Neural progenitor cell (in vitro differentiated cells): ENCODE measurements around the gene RAB1A. TPM values are rescaled to one million over a fixed set of nuclear protein-coding genes. Genes with fewer than 3 reads are reported as not detected.
A peak's percentile ranks its signal among the peaks of the same experiment; 100 is the strongest.

Experiments used
- DNase-seq: peaks from one replicate; pipeline ENCODE4 v3.0.0-alpha.2; 2016; ENCODE audit warnings: low spot score
- H2AFZ ChIP-seq: fragments of 200-600 bp; sonication (generic); replicated peaks from 2 replicates; pipeline ENCODE4 v1.6.1; 2016; ENCODE audit warnings: antibody characterized with exemption
- H3F3A ChIP-seq: fragments of 200-600 bp; sonication (generic); 2 replicates; pipeline ENCODE4 v1.6.1; 2016; ENCODE audit warnings: antibody characterized with exemption, low read depth
- H3K27ac ChIP-seq: fragments of 200-600 bp; sonication (generic); 2 replicates; pipeline ENCODE4 v1.5.1; 2016; ENCODE audit warnings: mild to moderate bottlenecking
- H3K27me3 ChIP-seq: fragments of 200-600 bp; sonication (generic); 2 replicates; pipeline ENCODE4 v1.6.1; 2016; ENCODE audit warnings: mild to moderate bottlenecking, moderate library complexity
- H3K36me3 ChIP-seq: fragments of 200-600 bp; sonication (generic); 2 replicates; pipeline ENCODE4 v1.5.1; 2016
- H3K4me1 ChIP-seq: fragments of 200-600 bp; sonication (generic); 2 replicates; pipeline ENCODE4 v1.6.1; 2016; ENCODE audit warnings: mixed run types
- H3K4me2 ChIP-seq: fragments of 200-600 bp; sonication (generic); 2 replicates; pipeline ENCODE4 v1.6.1; 2016
- H3K4me3 ChIP-seq: fragments of 200-600 bp; sonication (generic); 2 replicates; pipeline ENCODE4 v1.5.1; 2016
- H3K79me2 ChIP-seq: fragments of 200-600 bp; sonication (generic); 2 replicates; pipeline ENCODE4 v1.6.1; 2016; ENCODE audit warnings: low read depth
- H3K9ac ChIP-seq: fragments of 200-600 bp; sonication (generic); 2 replicates; pipeline ENCODE4 v1.6.1; 2016
- H3K9me3 ChIP-seq: fragments of 200-600 bp; sonication (generic); 2 replicates; pipeline ENCODE4 v1.5.1; 2016; ENCODE audit warnings: low read depth
- H4K20me1 ChIP-seq: fragments of 200-600 bp; sonication (generic); 2 replicates; pipeline ENCODE4 v1.6.1; 2016; ENCODE audit warnings: low read depth
- H3K27ac Mint-ChIP-seq: 3 replicates; pipeline ENCODE4 v1.8.0; 2021; ENCODE audit warnings: mixed read lengths
- H3K27me3 Mint-ChIP-seq: 2 replicates; pipeline ENCODE4 v1.8.0; 2022; ENCODE audit warnings: low read depth, mild to moderate bottlenecking, inconsistent platforms, moderate library complexity, mixed read lengths; ENCODE audit not compliant: insufficient read depth
- H3K36me3 Mint-ChIP-seq: 3 replicates; pipeline ENCODE4 v1.8.0; 2021; ENCODE audit warnings: mixed read lengths
- H3K4me1 Mint-ChIP-seq: 3 replicates; pipeline ENCODE4 v1.8.0; 2021; ENCODE audit warnings: mixed read lengths
- H3K4me3 Mint-ChIP-seq: 3 replicates; pipeline ENCODE4 v1.8.0; 2021; ENCODE audit warnings: mild to moderate bottlenecking, moderate library complexity, mixed read lengths
- H3K9me3 Mint-ChIP-seq: 3 replicates; pipeline ENCODE4 v1.8.0; 2020; ENCODE audit warnings: mixed read lengths
- EZH2 ChIP-seq: fragments of 200-600 bp; sonication (generic); IDR thresholded peaks from 2 replicates; pipeline ENCODE4 v1.6.1; 2017; ENCODE audit warnings: antibody characterized with exemption, mild to moderate bottlenecking, moderate library complexity
- EZH2phosphoT487 ChIP-seq: fragments of 200-600 bp; sonication (generic); IDR thresholded peaks from 2 replicates; pipeline ENCODE4 v1.6.1; 2017; ENCODE audit warnings: antibody characterized with exemption
- total RNA-seq: library from RNA; depleted of rRNA; stranded (reverse); fragments of >200 nt; gene quantifications from 2 replicates; pipeline ENCODE4 v1.2.3, GENCODE V29; 2015; ENCODE audit warnings: low replicate concordance
- TF ChIP-seq, protein P1 (sequence below): fragments of 200-600 bp; sonication (generic); IDR thresholded peaks from 2 replicates; pipeline ENCODE4 v1.5.1; 2017; ENCODE audit warnings: antibody characterized with exemption, mild to moderate bottlenecking

The RAB1A gene
- total RNA-seq, 1 donor from 2014 or later = 100 TPM

GRCh38 chr2:65076345-65076710, 53.6 kb downstream of the RAB1A start:
- H3K4me1 ChIP-seq = no peaks in the 10 kb centered on the region
- H3K4me3 ChIP-seq = no peak overlapping the region
- no peak overlapping the region for H3K4me2 ChIP-seq
- H3K36me3 ChIP-seq = peaks cover 5% of the 10 kb centered on the region
- H3K27me3 ChIP-seq = no peaks in the 10 kb centered on the region
- no peak for DNase-seq
- H3F3A ChIP-seq = peaks cover 1% of the 10 kb centered on the region
- H3K27ac Mint-ChIP-seq = no peak overlapping the region
- no peak overlapping the region for H3K4me3 Mint-ChIP-seq
- no peak overlapping the region for H3K27ac ChIP-seq
- no peaks in the 10 kb centered on the region for H3K9me3 Mint-ChIP-seq
- H3K4me1 Mint-ChIP-seq = peaks cover 4% of the 10 kb centered on the region
- H4K20me1 ChIP-seq = peaks cover 6% of the 10 kb centered on the region
- H3K9me3 ChIP-seq = no peaks in the 10 kb centered on the region
- peaks cover 34% of the 10 kb centered on the region for H3K36me3 Mint-ChIP-seq
- no peak overlapping the region for H2AFZ ChIP-seq
- TF ChIP-seq EZH2 = no peak
- no peak for TF ChIP-seq EZH2phosphoT487
- TF ChIP-seq, protein P1, sequence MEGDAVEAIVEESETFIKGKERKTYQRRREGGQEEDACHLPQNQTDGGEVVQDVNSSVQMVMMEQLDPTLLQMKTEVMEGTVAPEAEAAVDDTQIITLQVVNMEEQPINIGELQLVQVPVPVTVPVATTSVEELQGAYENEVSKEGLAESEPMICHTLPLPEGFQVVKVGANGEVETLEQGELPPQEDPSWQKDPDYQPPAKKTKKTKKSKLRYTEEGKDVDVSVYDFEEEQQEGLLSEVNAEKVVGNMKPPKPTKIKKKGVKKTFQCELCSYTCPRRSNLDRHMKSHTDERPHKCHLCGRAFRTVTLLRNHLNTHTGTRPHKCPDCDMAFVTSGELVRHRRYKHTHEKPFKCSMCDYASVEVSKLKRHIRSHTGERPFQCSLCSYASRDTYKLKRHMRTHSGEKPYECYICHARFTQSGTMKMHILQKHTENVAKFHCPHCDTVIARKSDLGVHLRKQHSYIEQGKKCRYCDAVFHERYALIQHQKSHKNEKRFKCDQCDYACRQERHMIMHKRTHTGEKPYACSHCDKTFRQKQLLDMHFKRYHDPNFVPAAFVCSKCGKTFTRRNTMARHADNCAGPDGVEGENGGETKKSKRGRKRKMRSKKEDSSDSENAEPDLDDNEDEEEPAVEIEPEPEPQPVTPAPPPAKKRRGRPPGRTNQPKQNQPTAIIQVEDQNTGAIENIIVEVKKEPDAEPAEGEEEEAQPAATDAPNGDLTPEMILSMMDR = no peak
- H3K9ac ChIP-seq = no peak overlapping the region
- H3K79me2 ChIP-seq = no peaks in the 10 kb centered on the region
- peaks cover 5% of the 10 kb centered on the region for H3K27me3 Mint-ChIP-seq

GRCh38 chr2:65075605-65076344, 54.1 kb downstream of the RAB1A start:
- Histone ChIP-seq H3K27ac (no peak overlapping the region), H3K27me3 (no peaks in the 10 kb centered on the region), H3K79me2 (no peaks in the 10 kb centered on the region), H3K4me2 (no peak overlapping the region), H3K9ac (no peak overlapping the region), H3F3A (no peaks in the 10 kb centered on the region), H3K4me1 (no peaks in the 10 kb centered on the region), H2AFZ (no peak overlapping the region), H3K9me3 (no peaks in the 10 kb centered on the region), H3K36me3 (peaks cover 5% of the 10 kb centered on the region), H3K4me3 (no peak overlapping the region), H4K20me1 (peaks cover 10% of the 10 kb centered on the region)
- H3K36me3 Mint-ChIP-seq = peaks cover 35% of the 10 kb centered on the region
- no peaks in the 10 kb centered on the region for H3K9me3 Mint-ChIP-seq
- DNase-seq = no peak
- H3K27me3 Mint-ChIP-seq = peaks cover under 1% of the 10 kb centered on the region
- H3K4me3 Mint-ChIP-seq = peak overlapping the region; percentile 64
- peaks cover 4% of the 10 kb centered on the region for H3K4me1 Mint-ChIP-seq
- TF ChIP-seq, protein P1 = no peak
- TF ChIP-seq EZH2phosphoT487 (no peak), EZH2 (no peak)
- peak overlapping the region; percentile 54 for H3K27ac Mint-ChIP-seq

DNA sequence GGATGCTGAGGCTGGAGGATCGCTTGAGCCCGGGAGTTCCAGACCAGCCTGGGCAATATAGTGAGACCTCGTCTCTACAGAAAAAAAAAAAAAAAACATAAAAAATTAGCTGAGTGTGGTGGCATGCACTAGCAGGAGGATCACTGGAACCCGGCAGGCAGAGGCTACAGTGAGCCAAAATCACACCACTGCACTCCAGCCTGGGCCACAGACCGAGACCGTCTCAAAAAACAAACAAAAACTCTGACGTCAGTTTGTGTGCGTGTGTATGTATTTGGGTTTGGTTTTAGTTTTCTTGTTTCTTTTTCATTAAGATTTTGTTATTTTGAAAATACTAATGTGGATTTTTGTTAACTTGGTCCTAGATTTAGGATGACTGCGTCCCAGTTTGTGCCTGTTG, 54.7 kb downstream of the RAB1A start:
- Mint-ChIP-seq H3K4me1 (peaks cover 6% of the 10 kb centered on the region), H3K27ac (no peak overlapping the region), H3K36me3 (peaks cover 37% of the 10 kb centered on the region), H3K4me3 (no peak overlapping the region), H3K27me3 (no peaks in the 10 kb centered on the region), H3K9me3 (no peaks in the 10 kb centered on the region)
- Histone ChIP-seq H4K20me1 (peaks cover 16% of the 10 kb centered on the region), H3K9me3 (no peaks in the 10 kb centered on the region), H3K79me2 (no peaks in the 10 kb centered on the region), H3K27me3 (no peaks in the 10 kb centered on the region), H2AFZ (no peak overlapping the region), H3F3A (no peaks in the 10 kb centered on the region), H3K36me3 (peaks cover 5% of the 10 kb centered on the region), H3K4me1 (no peaks in the 10 kb centered on the region), H3K4me3 (no peak overlapping the region), H3K4me2 (no peak overlapping the region), H3K27ac (no peak overlapping the region), H3K9ac (no peak overlapping the region)
- TF ChIP-seq EZH2 (no peak), EZH2phosphoT487 (no peak)
- TF ChIP-seq, protein P1 = no peak
- DNase-seq = no peak
